A673 (cell line): Measurements from ENCODE around the gene CTTNBP2NL.

Experiments
- EZH2 ChIP-seq: fragments of 200-600 bp; sonication (generic); IDR thresholded peaks from 2 replicates; pipeline ENCODE4 v1.6.1; 2017; ENCODE audit warnings: borderline replicate concordance, low read depth, mild to moderate bottlenecking, mixed read lengths, antibody characterized with exemption, low read length; ENCODE audit not compliant: poor library complexity, severe bottlenecking
- TF ChIP-seq, protein P1 (sequence below): fragments of 300-800, 200-600 bp; sonication (generic); conservative IDR thresholded peaks from 2 replicates; pipeline ENCODE4 v1.5.1; 2017; ENCODE audit warnings: low read depth, mild to moderate bottlenecking, antibody characterized with exemption, low read length, moderate library complexity, mixed read lengths

GRCh38 chr1:112457241-112457640 lies 61.2 kb downstream of the CTTNBP2NL start:
- TF ChIP-seq, protein P1, sequence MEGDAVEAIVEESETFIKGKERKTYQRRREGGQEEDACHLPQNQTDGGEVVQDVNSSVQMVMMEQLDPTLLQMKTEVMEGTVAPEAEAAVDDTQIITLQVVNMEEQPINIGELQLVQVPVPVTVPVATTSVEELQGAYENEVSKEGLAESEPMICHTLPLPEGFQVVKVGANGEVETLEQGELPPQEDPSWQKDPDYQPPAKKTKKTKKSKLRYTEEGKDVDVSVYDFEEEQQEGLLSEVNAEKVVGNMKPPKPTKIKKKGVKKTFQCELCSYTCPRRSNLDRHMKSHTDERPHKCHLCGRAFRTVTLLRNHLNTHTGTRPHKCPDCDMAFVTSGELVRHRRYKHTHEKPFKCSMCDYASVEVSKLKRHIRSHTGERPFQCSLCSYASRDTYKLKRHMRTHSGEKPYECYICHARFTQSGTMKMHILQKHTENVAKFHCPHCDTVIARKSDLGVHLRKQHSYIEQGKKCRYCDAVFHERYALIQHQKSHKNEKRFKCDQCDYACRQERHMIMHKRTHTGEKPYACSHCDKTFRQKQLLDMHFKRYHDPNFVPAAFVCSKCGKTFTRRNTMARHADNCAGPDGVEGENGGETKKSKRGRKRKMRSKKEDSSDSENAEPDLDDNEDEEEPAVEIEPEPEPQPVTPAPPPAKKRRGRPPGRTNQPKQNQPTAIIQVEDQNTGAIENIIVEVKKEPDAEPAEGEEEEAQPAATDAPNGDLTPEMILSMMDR = no peak
- no peak for TF ChIP-seq EZH2
